MM.1S (cell line): Measurements from ENCODE around the gene ATG10.

Experiments used
- CTCF ChIP-seq: fragments of 300-600 bp; sonication (generic); IDR thresholded peaks from 2 replicates; pipeline ENCODE4 v1.5.1; 2016; ENCODE audit warnings: antibody characterized with exemption, low read length, mixed read lengths
- EZH2 ChIP-seq: fragments of 300-600 bp; sonication (generic); optimal IDR thresholded peaks from 2 replicates; pipeline ENCODE3; 2017; ENCODE audit warnings: low read depth, mild to moderate bottlenecking, antibody characterized with exemption, low read length, mixed read lengths
- EZH2phosphoT487 ChIP-seq: fragments of 300-600 bp; sonication (generic); IDR thresholded peaks from 2 replicates; pipeline ENCODE4 v1.6.1; 2018; ENCODE audit warnings: antibody characterized with exemption, low read length

DNA sequence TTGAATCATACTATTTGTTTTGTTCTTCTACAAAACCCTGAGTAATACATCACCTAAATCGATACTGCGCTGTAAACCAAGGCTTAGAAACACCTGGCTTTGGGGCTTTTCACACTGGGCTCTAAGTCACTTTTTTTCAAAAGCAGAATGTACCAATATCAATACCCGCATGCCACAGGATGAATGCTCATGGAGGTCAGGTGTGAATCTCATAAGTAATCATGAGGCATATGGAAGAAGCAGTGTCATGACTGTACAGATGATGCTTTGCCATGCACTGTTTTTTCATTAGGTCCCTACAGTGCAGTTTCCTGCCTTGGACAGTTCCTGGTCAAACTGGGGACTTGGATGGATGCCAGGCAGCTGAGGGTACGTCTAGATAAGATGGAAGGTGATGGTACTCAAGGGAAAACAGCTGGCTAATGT is 49.0 kb upstream of the ATG10 start:
- TF ChIP-seq CTCF (no peak), EZH2 (no peak), EZH2phosphoT487 (no peak)
